GM12878 (cell line): ENCODE results near the gene HEATR3. TPM values are rescaled to one million over a fixed set of nuclear protein-coding genes. Genes with fewer than 3 reads are reported as not detected.

Experiments used
- ATAC-seq: fragments of 200-7000 bp; cut with Tn5 transposase; 3 replicates; pipeline ENCODE4 v1.9.1; 2020; ENCODE audit warnings: mild to moderate bottlenecking, moderate library complexity
- BruUV-seq: library from RNA; stranded (reverse); fragments of 400-500 nt; replicated peaks from 2 replicates; lab custom pipeline; 2021; lab: Mats Ljungman, UMichigan
- CTCF ChIA-PET: fragments of 300-600 bp; sonication (Branson Sonifier 250); formaldehyde crosslinking; extraction: SDS; loops from one replicate; lab custom pipeline; 2021; ENCODE audit warnings: inconsistent platforms; lab: Yijun Ruan, JAX
- POLR2A ChIA-PET: fragments of 350-600 bp; formaldehyde crosslinking; extraction: SDS; loops from one replicate; lab custom pipeline; 2021; ENCODE audit warnings: inconsistent platforms; lab: Charles Lee
- RAD21 ChIA-PET: fragments of 300-600 bp; sonication (Branson Sonifier 250); formaldehyde crosslinking; loops from one replicate; lab custom pipeline; 2023; ENCODE audit warnings: antibody characterized with exemption; ENCODE audit not compliant: unreplicated experiment; lab: Charles Lee
- SMC1A ChIA-PET: fragments of 300-600 bp; sonication (Branson Sonifier 250); formaldehyde crosslinking; loops from one replicate; lab custom pipeline; 2023; ENCODE audit not compliant: unreplicated experiment, uncharacterized antibody; lab: Charles Lee
- DNase-seq: peaks from one replicate; pipeline ENCODE4 v3.0.0-alpha.2; 2011; ENCODE audit warnings: low read depth, low spot score
- FAIRE-seq: peaks from 3 replicates; lab custom pipeline; 2011; peaks lifted over from hg19 to GRCh38; lab: Jason Lieb, UNC
- H2AFZ ChIP-seq: 2 replicates; pipeline ENCODE4 v1.6.0; 2011; ENCODE audit warnings: low read depth, low read length, control low read depth; ENCODE audit not compliant: control insufficient read depth
- H3K27ac ChIP-seq: 2 replicates; pipeline ENCODE4 v1.5.1; 2011; ENCODE audit warnings: control low read depth; ENCODE audit not compliant: control insufficient read depth, insufficient read depth
- H3K27me3 ChIP-seq, 2 experiments: replicated peaks in 1 of 2; 2 replicates each; pipeline versions ENCODE4 v1.6.0 to v1.6.1; 2011; ENCODE audit warnings: low read length in 1 of 2; ENCODE audit not compliant: control insufficient read depth in 2 of 2, insufficient read depth in 2 of 2
- H3K36me3 ChIP-seq, 2 experiments: 2 replicates each; pipeline ENCODE4 v1.5.1; 2011; ENCODE audit warnings: low read length in 1 of 2; ENCODE audit not compliant: control insufficient read depth in 2 of 2, insufficient read depth in 2 of 2
- H3K4me1 ChIP-seq: 2 replicates; pipeline ENCODE4 v1.6.1; 2011; ENCODE audit warnings: mild to moderate bottlenecking, low read length, moderate library complexity, mixed read lengths; ENCODE audit not compliant: control insufficient read depth, insufficient read depth
- H3K4me2 ChIP-seq: 2 replicates; pipeline ENCODE4 v1.6.0; 2011; ENCODE audit warnings: control low read depth; ENCODE audit not compliant: control insufficient read depth, insufficient read depth
- H3K4me3 ChIP-seq: fragments of 200-600 bp; sonication (generic); 2 replicates; pipeline ENCODE4 v1.5.1; 2016
- H3K79me2 ChIP-seq: 2 replicates; pipeline ENCODE4 v1.6.0; 2011; ENCODE audit warnings: low read length; ENCODE audit not compliant: control insufficient read depth, insufficient read depth
- H3K9ac ChIP-seq: 2 replicates; pipeline ENCODE4 v1.8.0; 2011; ENCODE audit warnings: low read length, control low read depth, mixed read lengths; ENCODE audit not compliant: control insufficient read depth, insufficient read depth
- H3K9me3 ChIP-seq: replicated peaks from 3 replicates; pipeline ENCODE4 v1.5.1; 2011; ENCODE audit warnings: mild to moderate bottlenecking, low read length; ENCODE audit not compliant: control insufficient read depth, insufficient read depth
- H4K20me1 ChIP-seq: 2 replicates; pipeline ENCODE4 v1.6.0; 2011; ENCODE audit not compliant: control insufficient read depth, insufficient read depth
- MYB ChIP-seq: fragments of 150-350 bp; IDR thresholded peaks from 2 replicates; pipeline ENCODE4 v1.6.1; 2014; ENCODE audit warnings: mild to moderate bottlenecking, low read depth, low read length, borderline replicate concordance
- RAD21 ChIP-seq: IDR thresholded peaks from 2 replicates; pipeline ENCODE4 v1.6.1; 2011; ENCODE audit warnings: mild to moderate bottlenecking, low read depth, low read length, moderate library complexity; ENCODE audit not compliant: insufficient read depth
- SMC3 ChIP-seq: IDR thresholded peaks from 2 replicates; pipeline ENCODE4 v1.6.1; 2011; ENCODE audit warnings: low read length, improper control_type of control experiment, borderline replicate concordance
- SREBF1 ChIP-seq: IDR thresholded peaks from 2 replicates; pipeline ENCODE4 v1.6.1; 2012; ENCODE audit warnings: mild to moderate bottlenecking, low read length
- WGBS: methylation state at CpG from one replicate; pipeline ENCODE4 v1.1.6; 2016; ENCODE audit warnings: low lambda C conversion rate; ENCODE audit not compliant: insufficient replicate concordance, insufficient coverage; ENCODE audit errors: missing lambda C conversion rate; 5-methylcytosine and 5-hydroxymethylcytosine counted together
- in situ Hi-C: fragments of 300-500 bp; cut with MboI; formaldehyde crosslinking; loops from 9 replicates; pipeline ENCODE4 v1.14.3; 2018; ENCODE audit warnings: mixed read lengths
- intact Hi-C: fragments of 100-400 bp; cut with micrococcal nuclease; formaldehyde crosslinking; loops from one replicate; pipeline ENCODE4 v1.14.2; 2022; ENCODE audit not compliant: unreplicated experiment
- polyA plus RNA-seq, 11 experiments: library from polyadenylated mRNA; depleted of rRNA in 4 of 11; unstranded in 6 of 11; stranded (reverse) in 5 of 11; fragments of >200 nt; fragmentation: Nextera tagmentation in 4 of 11; fragmentation: Illumina TruSeq in 1 of 11; extraction: Ambion mirVana in 4 of 11; extraction: Trizol in 1 of 11; gene quantifications; 1 replicate in 1 of 11; 2 replicates in 10 of 11; pipeline versions ENCODE4 v1.2.1 to v1.2.3, GENCODE V29; 2011 to 2016; ENCODE audit warnings: inconsistent platforms in 2 of 11, missing spikeins in 2 of 11, low read depth in 1 of 11
- total RNA-seq, 4 experiments: library from RNA; depleted of rRNA in 3 of 4; stranded (reverse); fragments of >200 nt in 3 of 4; fragmentation: Illumina TruSeq in 1 of 4; extraction: Trizol in 1 of 4; gene quantifications; 2 replicates each; pipeline versions ENCODE4 v1.2.1 to v1.2.3, GENCODE V29; 2013 to 2021
- TF ChIP-seq, protein P1 (sequence below), 3 experiments: IDR thresholded peaks in 2 of 3; conservative IDR thresholded peaks in 1 of 3; 2 replicates each; pipeline ENCODE4 v1.5.1; 2011; ENCODE audit warnings: low read depth in 3 of 3, low read length in 3 of 3, mild to moderate bottlenecking in 3 of 3, control low read depth in 2 of 3, moderate library complexity in 2 of 3, inconsistent platforms in 1 of 3, mixed read lengths in 1 of 3; ENCODE audit not compliant: control insufficient read depth in 2 of 3, insufficient read depth in 1 of 3; ENCODE audit errors: extremely low read depth in 1 of 3

HEATR3 gene
- total and polyA plus RNA-seq, 10 of the 15 experiments (the other 5 are each of a cell fraction or from before 2014, with no cell fraction given) = 1.5 to 30.0 (median 17.7) TPM

DNA sequence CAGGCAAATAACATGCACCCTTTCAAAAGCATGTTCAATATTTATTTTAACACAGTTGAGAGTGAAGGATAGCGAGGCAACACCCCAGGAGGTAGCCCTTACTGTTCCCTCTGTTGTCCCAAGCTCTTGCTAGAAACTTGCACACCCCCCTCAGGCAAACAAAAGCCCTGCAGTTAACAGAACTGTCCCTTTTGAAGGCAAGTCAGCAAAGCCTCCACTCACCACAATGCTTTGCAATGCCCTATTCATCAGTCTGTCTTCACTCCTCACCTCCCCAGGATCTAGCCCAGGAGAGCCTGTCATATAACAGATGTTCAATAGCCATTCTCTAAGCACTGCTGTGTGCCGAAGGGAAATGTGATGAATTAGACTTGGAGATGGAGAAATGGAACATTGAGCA, 44.2 kb upstream of the HEATR3 start:
- H3K79me2 ChIP-seq = peaks cover 12% of the 10 kb centered on the region
- WGBS = 48% methylated on average over 2 of the region's 2 CpGs
- no peak overlapping the region for H3K27ac ChIP-seq
- H3K27me3 ChIP-seq = no peaks in the 10 kb centered on the region
- no peak overlapping the region for H3K9ac ChIP-seq
- ChIA-PET RAD21 (interaction anchor here (7.9 kb wide), 1 partner anchor 189 kb away, joined by 191 read pairs; no protein-coding TSS in a partner anchor), SMC1A (interaction anchor here (0.5 to 7.0 kb wide), 5 partner anchors 46 to 797 kb away, joined by 3 to 137 read pairs (median 6); no protein-coding TSS in a partner anchor), POLR2A (no interaction called here), CTCF (interaction anchor here (0.8 to 8.0 kb wide), 4 partner anchors 64 to 776 kb away, joined by 3 to 216 read pairs (median 6); no protein-coding TSS in a partner anchor)
- no peak overlapping the region for H3K4me3 ChIP-seq
- H3K36me3 ChIP-seq = no peaks in the 10 kb centered on the region
- FAIRE-seq (no peak), DNase-seq (no peak), ATAC-seq (no peak)
- TF ChIP-seq, protein P1, sequence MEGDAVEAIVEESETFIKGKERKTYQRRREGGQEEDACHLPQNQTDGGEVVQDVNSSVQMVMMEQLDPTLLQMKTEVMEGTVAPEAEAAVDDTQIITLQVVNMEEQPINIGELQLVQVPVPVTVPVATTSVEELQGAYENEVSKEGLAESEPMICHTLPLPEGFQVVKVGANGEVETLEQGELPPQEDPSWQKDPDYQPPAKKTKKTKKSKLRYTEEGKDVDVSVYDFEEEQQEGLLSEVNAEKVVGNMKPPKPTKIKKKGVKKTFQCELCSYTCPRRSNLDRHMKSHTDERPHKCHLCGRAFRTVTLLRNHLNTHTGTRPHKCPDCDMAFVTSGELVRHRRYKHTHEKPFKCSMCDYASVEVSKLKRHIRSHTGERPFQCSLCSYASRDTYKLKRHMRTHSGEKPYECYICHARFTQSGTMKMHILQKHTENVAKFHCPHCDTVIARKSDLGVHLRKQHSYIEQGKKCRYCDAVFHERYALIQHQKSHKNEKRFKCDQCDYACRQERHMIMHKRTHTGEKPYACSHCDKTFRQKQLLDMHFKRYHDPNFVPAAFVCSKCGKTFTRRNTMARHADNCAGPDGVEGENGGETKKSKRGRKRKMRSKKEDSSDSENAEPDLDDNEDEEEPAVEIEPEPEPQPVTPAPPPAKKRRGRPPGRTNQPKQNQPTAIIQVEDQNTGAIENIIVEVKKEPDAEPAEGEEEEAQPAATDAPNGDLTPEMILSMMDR (IDR thresholded peaks at IDR 0.05 in 2 of 3, conservative IDR thresholded peaks at IDR 0.05 in 1 of 3; ENCODE audit: control insufficient read depth in 2 of 3, extremely low read depth in 1 of 3, insufficient read depth in 1 of 3, low read depth in 3 of 3, low read length in 3 of 3) = peak in 2 of 3 experiments; percentile 30 to 41; a peak in 3 of 6 replicates
- peak; percentile 59 for TF ChIP-seq RAD21
- TF ChIP-seq MYB = no peak
- no peak for TF ChIP-seq SREBF1
- peak; percentile 19; the same call in 1 of the 2 replicates for TF ChIP-seq SMC3
- no TSS peak for BruUV-seq
- H4K20me1 ChIP-seq = no peaks in the 10 kb centered on the region
- in situ Hi-C loops (loop anchor here (5.0 kb wide), 1 partner anchor 191 kb away; no protein-coding TSS in a partner anchor), intact Hi-C loops (loop anchor here (10.0 kb wide), 1 partner anchor 343 kb away; the partner anchor contains the start of gene BRD7)
- H3K4me1 ChIP-seq = 0 out of 2 replicates have a peak, but pooled peaks cover 3% of the 10 kb centered on the region
- H3K9me3 ChIP-seq = no peaks in the 10 kb centered on the region
- H3K4me2 ChIP-seq = no peak overlapping the region
- peak overlapping the region; percentile 12; the same call in 1 of the 2 replicates for H2AFZ ChIP-seq
